NOMO-1 treated with DMSO at 0.1 percent for 48 hours (cell line): ENCODE data around the gene RAD51B.

Experiments
- DNase-seq: peaks from one replicate; lab custom pipeline; 2025; ENCODE audit not compliant: unreplicated experiment; lab: John Stamatoyannopoulos, UW

The RAD51B gene

DNA sequence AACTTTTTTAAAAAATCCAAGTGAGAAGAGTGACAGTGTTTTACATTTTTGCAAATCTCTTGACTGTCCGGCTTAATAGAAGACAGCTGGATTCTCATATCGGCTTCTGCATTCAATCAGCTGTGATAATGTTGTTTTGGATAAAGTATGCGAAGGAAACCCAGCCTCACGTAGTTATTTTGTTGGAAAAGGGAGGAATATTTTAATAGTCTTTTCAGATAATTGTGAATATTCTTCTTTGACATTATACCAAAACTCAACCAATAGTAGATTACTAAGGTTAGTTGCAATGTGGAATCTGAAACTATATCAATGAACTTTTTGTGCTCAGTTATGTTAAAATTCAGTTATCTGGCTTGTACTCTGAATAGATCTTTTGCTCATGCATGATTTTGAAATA lies 696.8 kb downstream of the RAD51B start:
- no peak for DNase-seq

DNA sequence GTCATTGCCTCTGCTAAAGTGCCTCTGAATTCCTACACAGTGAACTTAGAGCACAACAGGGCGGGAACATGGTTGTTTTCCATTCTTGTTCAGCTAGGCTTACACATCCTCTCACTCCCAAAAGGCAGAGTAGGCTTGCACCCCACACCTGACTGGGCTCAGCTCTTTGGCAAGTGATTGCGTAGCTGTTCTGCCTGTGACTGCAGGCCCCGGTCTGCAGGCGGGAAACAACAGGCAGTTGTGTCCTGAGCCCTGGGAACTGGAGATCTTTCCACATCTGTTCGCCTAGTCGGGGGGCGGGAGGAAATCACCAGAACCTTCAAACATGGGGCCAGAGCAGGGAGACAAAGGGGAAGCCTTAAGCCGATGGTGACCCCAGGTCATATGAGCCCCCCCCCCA lies 698.6 kb downstream of the RAD51B start:
- no peak for DNase-seq

DNA sequence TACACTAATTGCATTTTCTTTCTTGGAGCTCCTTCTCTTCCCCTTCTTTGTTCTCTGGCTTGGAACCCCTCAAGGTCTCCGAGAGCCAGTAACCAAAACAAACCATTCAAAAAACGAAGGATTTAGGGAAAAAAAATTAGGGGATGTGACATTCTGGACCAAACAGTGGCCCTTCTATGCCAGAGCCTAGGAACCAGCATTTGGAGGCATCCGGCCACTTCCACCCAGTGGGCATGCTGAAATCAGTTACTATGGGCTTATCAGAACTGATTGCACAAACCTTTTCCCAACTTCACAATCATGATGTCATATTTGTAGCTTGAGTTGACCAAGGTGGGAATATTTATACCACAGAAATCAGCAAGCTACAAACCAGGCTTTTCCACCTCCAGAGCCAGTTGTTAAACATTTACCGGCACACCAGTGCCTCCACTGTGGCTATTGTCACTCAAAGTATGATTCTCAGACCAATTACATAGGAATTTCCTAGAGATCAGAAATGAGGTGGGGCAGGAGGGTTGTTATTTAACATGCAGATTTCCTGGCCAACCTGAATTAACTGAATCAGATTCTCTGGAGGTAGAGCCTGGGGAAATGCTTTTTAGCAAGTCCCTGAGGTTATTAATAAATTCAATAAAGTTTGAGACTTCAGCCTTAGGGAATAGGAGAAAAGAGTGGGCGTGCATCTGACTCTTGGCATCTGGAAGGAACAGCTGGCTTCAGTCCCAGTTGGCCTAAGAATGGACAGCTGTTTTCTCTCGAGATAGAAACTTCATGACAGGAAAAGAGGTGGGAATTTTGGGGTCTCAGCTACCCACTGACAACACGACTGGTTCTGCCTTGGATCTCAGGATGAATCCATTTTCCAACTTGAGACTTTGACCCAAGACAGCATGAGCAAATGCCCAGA lies 699.4 kb downstream of the RAD51B start:
- no peak for DNase-seq

DNA sequence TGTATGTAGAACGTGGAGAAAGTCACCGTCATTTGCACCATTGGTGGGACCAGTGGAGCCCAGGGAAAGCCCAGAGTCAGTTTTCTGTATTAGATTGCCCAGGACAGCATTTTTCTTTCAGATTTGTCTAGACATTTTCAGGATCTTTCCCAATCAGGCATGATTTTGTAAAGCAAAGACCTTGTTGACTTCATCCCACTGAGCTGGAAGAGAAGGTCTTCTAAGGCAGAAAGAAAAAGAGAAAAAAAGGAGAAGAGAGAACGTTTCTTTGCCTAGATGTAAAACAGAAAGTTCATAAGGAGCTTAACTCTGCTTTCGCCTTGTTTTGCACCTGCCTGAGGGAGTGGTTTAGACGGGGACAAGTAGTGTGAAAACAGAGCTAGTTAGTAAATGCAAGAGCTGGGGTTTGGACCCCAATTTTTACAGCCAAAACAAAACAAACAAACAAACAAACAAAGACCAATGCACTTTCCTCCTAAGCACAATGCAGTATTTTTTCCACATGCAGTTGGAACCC lies 700.1 kb downstream of the RAD51B start:
- DNase-seq: no peak

DNA sequence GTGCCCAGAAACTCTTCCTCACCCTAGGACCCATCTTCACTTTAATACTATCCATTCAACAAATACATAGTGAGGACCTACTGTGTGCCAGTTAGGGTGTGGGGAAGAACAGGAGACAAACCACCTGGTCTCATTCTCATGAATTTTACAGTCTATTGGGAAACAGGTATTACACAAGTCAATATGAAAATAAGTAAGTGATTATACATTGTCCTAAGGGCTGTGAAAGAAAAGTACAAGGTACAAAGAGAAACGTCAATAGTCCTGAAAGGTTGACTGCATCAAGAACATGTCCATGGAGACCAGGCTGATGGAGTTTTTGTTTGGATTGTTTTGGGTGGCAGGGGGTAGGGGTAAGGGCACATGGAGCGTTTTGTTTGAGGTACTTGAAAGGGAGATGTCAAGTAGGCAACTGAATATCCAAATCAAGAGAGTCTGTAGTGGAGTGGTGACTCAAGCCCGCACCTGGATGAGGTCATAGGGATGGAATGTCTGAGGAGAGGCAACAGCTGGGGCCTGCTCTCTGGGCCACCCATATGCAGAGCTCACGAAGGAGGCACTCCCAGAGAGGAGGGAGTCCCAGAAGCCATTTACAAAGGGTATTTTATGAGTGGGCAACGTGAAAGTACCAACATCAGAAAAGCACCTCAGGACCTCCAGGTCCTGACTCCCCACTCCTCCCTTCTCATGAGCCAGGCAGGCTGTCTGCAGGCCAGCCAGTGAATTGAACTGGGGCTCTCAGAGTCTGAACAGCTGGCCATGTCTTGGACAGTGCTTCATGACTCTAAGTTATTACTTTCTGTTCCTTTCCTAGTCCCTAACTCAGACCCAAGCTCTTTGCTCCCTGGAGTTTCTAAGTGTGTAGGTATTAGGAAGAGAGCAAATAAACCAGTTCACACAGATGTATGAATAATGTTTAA lies 701.3 kb downstream of the RAD51B start:
- DNase-seq: no peak

DNA sequence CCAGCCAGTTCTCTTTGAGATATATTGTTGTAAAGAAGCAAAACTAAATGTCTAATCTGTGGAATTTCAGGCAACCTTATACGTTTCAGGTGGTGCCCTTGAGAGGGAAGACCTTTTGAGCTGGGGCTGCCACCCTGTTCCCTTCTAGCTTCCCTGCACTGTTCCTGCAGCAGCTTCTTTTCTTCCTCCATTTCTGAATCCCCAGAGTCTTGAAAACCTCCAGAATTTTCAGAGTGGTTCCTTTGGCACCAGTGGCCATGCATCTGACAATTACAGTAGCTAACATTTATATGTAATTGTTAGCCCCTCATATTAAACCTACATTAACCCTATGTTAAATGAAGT lies 702.0 kb downstream of the RAD51B start:
- DNase-seq: no peak

DNA sequence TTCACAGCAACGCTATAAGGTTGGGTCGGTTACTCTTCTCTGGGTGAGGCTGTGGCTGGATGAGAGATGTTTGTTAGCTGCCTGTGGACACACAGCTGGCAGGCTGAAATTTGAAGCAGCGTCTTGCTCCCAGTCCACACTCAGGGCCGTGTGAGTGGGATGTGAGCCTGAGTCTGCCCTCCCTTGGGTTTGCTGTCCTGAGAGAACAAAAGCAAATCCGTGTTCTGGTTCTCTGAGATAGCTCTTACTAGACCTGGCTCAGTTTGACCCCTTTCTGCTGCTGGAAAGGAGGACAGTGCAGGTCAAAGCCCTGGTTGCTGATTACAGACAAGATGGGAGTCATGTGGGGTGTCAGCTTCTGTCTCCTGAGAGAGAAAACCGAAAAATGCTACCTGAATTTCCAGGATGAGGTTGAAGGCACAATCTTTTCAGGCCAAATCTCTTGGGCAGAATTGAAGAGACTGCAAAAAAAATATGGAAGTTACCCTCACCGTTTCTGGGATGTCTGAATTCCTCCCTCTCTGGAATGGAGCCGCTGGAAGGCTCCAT lies 702.5 kb downstream of the RAD51B start:
- DNase-seq: no peak

DNA sequence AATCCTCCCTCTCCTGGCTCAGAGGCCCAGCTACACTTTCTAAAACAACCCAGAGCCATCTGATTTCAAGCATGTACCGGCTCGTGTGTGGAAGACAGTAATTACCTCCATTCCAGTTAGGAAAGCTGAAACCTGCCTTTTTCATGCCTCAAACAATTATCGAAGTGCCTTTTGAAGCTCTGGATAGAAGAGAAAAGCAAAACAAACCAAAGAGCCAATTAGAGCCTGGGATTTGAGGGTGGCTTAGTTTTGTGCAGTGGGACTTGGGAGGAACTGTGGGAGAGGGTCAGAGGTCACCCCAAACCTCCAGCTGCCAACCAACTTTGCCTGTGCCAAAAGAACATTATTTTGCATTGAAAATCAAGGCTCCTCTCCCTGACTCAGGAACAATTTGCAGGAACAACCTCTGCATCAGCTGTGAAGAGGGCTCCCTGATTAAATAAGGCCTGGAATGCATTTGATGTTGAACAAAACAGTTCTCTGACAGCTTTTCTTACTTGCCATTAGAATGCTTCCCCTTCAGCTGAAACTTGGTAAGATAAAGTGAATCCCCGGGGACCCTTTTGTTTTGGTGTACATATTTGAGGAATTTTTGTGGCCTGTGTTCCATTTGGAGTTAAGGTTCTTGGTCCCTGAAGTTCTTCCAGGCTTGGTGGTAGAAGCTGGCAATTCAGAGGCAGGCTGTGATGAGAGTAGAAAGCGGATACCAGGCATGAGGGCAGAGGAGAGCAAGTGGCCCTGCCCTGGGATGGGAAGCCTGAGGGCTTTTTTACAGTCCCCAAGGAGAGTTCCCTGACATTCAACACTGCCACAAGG lies 703.1 kb downstream of the RAD51B start:
- DNase-seq: no peak

DNA sequence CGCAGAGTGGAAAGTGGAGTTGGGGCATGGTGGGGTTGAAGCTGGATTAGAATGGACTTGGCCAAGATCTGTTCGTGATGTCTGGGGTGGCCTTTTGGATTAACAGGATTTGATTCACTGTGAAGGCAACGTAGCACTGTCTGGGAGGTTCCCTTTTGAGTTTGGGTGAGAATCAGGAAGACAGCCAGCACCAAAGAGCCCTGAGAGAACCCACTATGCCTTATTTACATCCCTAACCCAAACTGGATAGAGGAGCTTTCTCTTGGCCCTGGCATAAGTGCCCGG lies 703.7 kb downstream of the RAD51B start:
- no peak for DNase-seq

DNA sequence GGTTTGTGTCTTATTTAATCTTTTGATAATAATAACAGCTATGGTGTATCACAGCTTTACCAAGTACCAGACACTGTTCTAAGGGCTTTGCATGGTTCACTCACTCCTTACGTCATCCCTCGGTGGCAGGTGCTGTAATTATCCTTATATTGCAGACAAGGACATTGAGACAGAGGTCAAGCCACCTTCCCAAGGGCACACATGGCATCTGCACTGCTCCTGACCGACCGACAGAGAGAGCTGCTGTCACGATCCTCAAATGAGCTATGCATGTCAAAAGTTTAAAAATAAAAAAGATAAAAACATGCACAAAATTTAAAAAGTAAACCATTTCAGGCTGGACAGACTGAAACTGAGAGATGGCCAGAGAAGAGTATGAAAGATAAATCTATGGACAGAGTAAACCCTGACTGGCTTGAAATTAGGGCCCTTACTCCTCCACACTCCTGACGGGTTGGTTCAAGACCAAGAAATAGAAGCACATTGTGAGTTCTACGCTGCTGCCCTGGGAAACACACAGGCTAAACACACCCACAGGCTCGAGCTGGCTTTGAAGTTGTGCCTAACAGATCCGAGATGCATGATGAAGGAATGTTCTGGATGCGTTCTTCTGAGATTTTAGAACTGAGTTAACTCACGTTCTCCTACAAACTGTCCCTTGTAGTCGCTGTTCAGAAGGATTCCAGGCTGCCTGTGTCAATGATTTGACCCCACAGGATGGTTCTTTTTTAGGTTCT lies 704.6 kb downstream of the RAD51B start:
- no peak for DNase-seq

DNA sequence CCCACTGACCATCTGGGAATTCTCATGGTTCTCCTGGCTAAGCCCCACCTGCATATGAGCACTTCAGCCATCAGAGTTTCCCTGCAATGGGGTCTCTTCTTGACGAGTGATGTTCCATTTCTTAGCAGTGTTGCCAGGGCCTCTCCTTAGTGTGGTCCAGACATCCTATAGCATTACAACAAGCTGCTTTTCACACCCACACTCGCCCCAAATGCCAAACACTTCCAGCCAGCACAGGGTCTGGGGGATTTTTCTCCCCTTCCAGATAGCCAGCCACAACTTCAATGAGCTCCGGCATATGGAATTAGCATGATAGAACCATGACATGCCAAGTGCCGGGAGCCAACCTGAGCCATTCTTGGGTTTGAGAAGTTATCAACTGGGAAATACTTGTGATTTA lies 705.9 kb downstream of the RAD51B start:
- DNase-seq: no peak

DNA sequence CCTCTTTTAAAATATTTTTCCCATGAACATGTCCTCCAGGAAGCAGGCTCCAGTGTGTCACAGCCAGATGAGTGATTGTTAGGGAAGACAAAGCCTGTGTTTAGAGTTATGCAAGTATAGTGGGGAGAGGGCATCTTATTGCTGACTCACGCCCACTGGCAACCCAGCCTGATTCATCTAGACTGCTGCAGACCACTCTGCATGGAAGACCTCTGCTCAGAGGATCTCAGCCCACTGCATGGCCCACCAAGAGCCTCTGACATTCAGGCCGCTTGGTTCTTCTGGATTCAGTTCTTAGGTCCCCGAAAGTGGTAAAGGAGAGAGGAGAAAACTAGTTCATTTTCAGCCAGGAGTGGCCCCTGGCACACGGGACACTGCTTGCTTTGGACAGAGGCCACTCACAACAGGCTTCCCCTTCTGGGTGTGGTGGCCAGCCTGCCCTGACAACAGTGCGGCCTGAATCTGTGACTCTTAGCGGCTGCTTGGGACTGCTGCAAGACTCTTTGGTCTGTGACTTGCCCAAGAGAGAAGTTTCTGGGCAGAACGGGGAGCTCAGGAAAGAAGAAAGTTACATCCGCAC lies 707.0 kb downstream of the RAD51B start:
- no peak for DNase-seq

DNA sequence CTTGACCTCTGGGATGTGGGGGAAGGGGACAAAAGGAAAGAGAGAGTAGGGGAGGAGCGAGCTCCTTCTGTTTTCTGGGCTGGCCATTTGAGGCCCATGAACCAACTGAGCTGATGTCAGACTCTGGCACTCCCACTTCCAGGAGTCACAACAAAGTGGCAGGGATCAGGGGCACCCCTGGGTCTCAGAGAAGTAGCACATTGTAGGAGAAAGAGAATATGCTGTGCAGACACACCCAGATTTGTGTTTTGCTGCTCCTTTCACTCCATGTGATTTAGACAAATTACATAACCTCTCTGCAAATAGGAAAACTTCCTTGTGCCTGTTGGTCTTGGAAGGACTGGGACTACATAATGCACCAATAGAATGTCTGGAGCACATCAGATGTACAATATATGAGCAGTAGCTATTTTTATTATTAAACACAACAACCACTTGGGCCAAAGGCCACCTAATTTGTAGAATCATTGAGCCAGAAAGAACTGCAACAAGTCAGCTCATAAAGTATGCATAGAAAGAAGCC lies 707.8 kb downstream of the RAD51B start:
- DNase-seq: no peak

DNA sequence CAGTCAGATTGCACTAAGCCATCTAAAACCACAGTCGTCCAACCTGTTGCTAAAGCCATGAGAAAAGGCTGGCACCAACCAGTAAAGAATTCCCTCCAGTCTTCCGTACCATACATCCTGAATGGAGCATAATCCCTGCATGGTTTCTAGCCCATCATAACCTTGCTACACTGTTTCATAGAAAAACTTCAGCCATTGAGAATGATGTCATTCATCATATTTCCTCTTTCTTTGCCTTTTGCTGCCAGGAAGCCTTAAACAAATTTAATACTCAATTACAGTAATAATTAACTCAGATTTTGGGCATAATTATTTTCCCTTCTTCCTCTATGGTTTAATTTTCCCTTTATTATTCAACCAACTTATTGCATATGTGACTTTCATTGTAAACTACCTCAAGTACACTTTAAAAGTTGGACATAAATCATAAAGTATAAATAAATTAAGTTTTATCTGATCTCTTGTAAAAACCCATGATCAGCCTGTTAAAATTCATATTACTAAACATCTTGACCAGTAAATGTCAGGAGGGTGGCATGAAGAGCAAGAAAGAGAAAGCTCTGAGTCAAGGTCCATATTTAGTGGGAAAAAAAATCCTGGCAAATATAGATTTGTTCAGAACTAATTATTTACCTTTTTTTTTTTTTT lies 708.6 kb downstream of the RAD51B start:
- DNase-seq: no peak

DNA sequence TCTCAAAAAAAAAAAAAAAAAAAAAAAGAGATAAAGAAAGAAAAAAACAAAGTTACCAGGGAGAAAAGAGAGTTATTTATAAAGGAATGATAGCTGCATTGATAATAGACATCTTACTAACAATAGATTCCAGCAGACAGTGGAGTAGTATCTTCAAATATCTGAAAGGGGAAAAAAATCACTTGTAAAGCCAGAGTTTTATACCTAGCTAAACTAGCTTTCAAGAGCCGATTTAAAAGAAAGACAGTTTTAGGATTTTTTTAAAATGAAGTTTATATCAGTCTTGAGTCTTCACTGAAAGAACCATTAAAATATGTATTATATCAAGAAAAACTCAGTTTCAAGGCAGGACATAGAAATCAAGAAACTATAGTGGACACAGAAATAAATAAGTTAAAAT lies 710.9 kb downstream of the RAD51B start:
- no peak for DNase-seq

DNA sequence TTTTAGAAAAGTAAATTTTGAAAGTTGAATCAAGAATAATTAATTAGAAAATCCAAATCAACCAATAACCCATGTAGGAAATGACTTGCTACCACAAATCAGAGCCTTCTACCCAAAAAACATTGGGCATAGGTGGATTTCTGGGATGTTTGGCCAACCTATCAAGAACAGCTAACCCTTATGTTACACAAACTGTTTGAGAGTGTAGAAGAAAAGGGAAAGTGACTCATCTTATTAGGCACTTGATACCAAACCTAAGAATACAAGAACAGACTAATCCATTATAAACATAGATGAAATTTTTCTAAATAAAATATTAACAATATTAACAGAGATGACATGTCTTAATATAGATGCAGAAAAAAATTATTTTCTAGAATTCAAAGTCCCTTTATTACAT lies 712.9 kb downstream of the RAD51B start:
- DNase-seq: no peak

DNA sequence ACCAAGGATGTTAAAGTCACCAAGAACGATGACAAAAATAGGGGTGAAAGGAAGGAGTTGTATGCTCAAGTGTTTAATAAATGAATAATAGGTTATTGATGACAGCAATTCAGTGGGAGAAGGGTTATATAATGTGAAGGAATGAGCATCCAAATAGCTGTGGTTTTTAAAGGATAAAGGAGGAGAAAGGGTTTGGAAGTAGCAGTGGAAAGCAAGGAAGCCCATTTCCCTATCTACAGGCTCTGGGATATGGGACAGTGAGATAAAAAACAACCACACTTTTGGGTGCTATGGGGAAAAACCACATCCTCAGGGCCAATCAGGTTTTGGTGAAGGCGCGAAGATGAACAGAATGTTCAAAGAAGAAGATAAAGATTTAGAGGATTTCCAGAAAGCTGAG lies 714.7 kb downstream of the RAD51B start:
- DNase-seq: no peak

DNA sequence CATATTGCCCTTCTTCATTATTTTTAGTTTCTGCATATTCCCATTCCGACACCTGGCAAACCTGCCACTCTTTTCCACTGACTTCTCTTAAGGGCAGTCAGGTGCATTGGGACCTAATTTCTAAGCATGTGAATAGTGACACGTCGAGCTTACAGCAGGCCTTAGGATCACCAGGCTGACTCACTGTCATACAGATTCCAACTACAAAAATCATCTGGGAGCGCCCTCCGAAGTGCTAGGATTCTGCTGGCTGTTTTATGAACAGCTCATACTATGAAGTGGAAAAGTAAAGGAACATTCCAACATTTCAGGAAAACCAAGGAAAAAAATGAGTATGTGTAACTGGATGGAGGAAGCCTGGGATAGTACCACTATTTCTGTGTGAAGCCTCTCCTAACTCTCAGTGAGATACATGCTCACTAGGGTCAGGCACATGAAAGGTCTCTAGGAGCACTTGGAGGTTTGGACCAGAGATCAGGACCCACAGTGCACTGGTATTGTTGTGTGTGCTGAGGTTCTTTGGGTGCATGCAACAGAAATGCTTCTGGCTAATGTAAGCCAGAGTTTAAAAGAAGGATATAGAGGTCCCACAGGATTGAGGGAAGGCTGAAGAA lies 715.9 kb downstream of the RAD51B start:
- no peak for DNase-seq

DNA sequence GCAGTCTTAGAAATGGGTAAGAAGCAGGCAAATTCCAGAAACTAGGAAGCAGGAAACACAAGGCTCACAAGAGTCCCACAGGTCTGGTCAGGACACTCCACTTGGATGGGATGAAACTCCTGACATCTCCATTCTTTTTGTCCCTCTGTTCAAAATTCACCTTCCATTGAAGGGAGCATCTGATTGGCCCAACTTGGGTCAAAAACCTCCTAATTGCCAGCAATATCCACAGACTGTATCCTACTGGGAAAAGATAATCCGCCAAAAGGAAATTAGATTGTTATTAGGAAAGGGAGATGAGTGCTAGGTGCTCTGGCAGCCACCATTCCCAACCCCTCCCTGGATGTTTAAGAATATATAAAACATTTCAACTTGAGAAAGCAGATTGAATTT lies 716.4 kb downstream of the RAD51B start:
- DNase-seq: no peak
